GM21528 (cell line): ENCODE data around the gene DTD2.

ENCODE experiments used
- ATAC-seq: cut with Tn5 transposase; IDR thresholded peaks from one replicate; pipeline ENCODE4 v1.9.1; 2021; ENCODE audit warnings: mild to moderate bottlenecking, moderate library complexity; ENCODE audit not compliant: unreplicated experiment, low FRiP score

Gene DTD2

DNA sequence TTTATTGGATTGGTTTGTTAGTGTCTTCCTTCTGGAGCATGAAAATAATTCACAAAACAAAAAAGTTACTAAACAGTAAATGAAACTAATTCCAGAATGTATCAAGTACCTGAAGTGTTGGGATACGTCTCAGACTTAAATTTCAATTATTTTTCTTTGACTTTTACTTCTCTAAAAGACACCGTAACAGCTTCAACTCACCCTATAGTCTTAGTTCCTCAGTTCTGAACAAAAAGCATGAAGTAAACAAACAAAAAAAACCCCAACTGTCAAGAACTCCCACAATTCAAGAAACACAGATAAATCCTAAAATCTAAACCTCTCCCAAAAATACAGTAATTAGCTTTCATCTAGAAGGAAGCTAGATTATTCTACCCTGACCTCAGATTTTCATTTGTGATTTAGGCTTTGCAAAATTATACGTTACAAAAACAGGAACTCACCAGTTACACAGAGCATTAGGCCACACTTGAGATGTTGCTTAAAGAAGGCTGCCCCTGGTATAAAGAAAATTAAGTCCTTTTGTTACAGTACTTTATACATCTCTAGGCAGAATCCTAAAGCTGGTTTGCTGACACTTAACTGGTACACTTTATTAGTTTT, 47.2 kb downstream of the DTD2 start:
- ATAC-seq: no peak

DNA sequence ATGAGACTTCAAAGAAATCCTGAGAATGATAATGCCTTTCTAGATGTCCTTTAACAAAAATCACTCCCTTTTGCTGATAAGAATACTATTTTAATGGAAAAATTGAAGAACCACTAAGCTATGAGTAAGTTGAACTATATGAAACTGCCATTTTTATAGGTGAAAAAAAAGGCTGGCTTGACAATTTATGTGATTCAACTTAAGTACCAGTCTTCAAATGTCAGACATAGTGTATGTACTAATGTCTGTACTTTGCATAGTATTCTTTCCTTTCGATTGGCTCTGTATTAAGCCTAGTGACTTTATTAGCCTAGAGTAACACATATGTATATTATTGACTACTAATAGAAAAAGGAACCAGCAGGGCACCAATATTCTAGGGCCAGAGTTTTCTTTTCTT, 48.9 kb downstream of the DTD2 start:
- ATAC-seq: no peak

DNA sequence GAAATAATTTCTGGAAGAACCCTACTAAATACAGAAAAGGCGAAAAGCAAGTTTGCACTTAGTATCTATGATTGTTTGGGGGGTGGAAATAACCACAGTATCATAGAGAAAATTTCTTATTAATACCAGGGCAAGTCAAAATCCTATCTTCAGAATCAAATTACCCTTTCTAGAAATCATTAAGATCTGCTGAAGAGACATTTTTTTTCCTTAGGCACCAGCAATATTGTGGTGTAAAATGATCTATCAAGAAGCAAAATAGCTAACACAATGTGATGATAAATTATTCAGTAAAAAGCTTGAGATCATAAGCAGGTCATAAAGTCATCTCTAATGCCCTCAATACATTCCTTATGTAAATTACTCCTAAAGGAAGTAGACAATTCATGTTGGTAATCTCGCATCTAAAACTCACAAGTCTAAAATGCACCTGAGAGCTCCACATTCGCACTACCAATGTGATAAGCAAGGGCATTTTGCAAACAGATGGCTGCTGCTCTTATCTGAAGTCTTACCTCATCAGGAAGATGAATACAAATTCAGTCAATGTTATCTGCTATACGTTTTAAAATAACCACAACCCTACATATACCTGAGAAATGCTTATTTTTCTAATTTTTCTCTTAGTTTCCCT, 51.6 kb downstream of the DTD2 start:
- ATAC-seq: no peak

DNA sequence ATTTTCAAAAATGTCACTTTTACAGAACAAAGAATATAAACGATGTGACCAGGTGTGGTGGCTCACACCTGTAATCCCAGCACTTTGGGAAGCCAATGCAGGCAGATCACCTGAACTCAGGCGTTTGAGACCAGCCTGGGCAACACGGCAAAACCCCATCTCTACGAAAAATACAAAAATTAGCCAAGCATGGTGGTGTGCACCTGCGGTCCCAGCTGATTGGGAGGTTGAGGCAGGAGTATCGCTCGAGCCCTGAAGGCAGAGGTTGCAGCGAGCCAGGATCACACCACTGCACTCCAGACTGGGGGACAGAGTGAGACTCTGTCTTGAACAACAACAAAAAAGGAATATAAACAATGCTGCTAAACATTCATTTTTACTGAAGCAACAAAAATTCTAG, 52.2 kb downstream of the DTD2 start:
- ATAC-seq: no peak

DNA sequence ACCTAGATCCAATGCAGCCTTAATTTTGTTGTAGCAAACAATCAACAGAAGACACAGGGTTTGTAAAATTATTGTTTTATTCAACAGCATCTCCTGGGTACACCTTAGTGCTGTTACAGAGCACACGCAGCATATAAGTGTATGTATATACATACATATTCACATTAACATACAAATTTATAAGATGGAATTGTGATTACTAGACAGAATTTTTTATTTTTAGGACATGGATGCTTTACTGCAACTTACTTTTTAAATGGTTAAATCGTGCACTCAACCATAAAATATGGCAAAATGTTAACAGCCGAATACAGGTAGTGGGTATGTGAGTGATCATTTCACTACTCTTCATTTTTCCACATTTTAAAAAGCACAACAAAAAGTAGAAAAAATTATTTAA, 53.6 kb downstream of the DTD2 start:
- ATAC-seq: no peak

DNA sequence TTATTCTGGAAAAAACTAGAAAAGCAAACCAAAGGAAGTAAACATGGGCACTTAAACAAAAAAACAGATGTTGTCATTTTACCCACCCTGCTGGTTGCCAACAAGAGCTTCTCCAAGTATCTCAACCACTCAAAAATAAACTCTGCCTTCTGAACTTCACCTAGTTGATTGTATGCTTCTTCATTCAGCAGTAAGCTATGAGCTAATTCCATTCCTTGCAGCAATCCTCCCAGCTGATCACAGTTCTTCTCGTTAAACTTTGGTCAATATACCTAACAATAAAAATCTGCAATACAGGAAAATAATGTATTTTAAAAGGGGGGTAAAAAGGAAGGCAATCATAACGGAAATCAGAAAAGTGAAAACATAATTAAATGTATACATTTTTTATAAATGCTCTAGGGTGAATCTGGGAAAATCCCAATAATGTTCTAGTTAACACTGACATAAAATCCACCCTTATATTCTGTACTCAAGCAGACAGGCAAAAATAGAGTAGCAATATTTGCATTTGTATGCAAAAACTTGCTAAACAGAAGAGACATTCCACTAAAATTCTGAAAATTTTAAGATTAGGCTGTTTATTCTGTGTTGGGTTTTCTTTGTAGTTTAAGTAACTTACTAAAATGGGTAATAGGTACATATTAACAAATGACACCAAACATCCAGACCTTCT, 54.4 kb downstream of the DTD2 start:
- no peak for ATAC-seq

DNA sequence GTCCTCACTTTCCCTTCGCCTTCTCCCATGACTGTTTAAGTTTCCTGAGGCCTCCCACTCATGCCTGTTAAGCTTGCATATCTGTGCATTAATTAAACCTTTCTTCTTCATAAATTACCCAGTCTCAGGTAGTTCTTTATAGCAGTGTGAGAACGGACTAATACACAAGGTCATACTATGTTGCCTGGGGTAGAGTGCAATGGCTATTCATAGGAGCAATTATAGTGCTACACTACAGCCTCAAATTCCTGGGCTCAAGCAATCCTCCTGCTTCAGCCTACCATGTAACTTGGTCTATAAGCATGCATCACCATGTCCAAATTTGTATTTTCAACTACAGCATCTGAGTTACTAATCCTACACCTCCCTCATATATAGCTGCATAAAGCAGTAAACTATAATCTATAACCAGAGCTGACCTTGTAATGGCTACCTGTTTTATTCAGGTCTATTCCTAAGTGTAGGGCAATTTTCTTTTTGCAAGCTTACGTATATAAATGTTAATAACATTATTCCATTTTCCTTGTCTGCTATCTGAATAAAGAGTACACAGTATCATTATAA, 55.9 kb downstream of the DTD2 start:
- ATAC-seq: no peak

DNA sequence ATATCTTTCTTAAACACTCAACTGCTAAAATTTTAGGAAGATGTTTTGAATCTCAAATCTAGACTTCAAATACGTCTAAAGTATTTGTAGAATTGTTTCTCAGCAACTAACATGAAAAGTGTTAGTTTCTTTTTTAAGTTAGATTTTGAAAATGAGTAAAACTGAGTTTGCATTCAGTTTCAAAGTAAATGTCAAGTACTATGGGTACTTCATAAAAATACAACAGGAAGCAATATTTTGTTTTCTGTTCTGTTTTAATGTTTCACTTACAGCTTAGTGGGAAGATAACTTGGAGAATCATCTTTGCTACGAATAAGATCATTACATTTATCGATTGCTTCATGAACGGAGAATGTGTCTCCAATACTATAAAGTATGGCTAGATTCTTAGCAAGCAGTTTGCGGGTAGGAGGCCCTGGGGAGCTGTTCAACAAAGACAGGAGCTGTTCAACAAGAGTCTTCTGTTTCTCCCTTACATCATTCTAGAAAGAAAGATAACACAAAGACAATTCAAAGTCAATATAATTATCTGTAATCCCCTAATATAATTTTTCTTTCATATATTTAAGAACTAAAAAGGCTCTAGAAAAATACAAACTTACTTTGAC, 57.2 kb downstream of the DTD2 start:
- no peak for ATAC-seq
